HEK293 (cell line): ENCODE data around the gene AGTPBP1.
A peak's percentile ranks its signal among the peaks of the same experiment; 100 is the strongest.

ENCODE experiments used
- GLIS2 ChIP-seq: fragments of 450-650 bp; formaldehyde crosslinking; IDR thresholded peaks from 2 replicates; pipeline ENCODE4 v1.5.1; 2016; ENCODE audit warnings: missing biosample characterization, missing genetic modification characterization
- HOXA7 ChIP-seq: sonication (generic); formaldehyde crosslinking; IDR thresholded peaks from 2 replicates; pipeline ENCODE4 v1.8.1; 2022; ENCODE audit warnings: missing genetic modification reagents, borderline replicate concordance
- HOXD13 ChIP-seq: sonication (generic); formaldehyde crosslinking; IDR thresholded peaks from 2 replicates; pipeline ENCODE4 v1.8.0; 2022; ENCODE audit warnings: missing genetic modification reagents, borderline replicate concordance
- IKZF3 ChIP-seq: fragments of 450-650 bp; IDR thresholded peaks from 2 replicates; pipeline ENCODE4 v1.5.0; 2018; ENCODE audit warnings: missing biosample characterization, mild to moderate bottlenecking, missing genetic modification characterization, moderate library complexity
- KLF1 ChIP-seq: fragments of 450-650 bp; formaldehyde crosslinking; IDR thresholded peaks from 2 replicates; pipeline ENCODE4 v1.5.1; 2016; ENCODE audit warnings: missing biosample characterization, missing genetic modification characterization
- KLF8 ChIP-seq: fragments of 450-650 bp; formaldehyde crosslinking; IDR thresholded peaks from 2 replicates; pipeline ENCODE4 v1.5.1; 2016; ENCODE audit warnings: missing biosample characterization, missing genetic modification characterization
- OVOL3 ChIP-seq: fragments of 450-650 bp; formaldehyde crosslinking; IDR thresholded peaks from 2 replicates; pipeline ENCODE4 v1.5.1; 2016; ENCODE audit warnings: missing biosample characterization, missing genetic modification characterization
- ZNF146 ChIP-seq: fragments of 450-650 bp; formaldehyde crosslinking; IDR thresholded peaks from 2 replicates; pipeline ENCODE4 v1.5.1; 2016; ENCODE audit warnings: missing biosample characterization, missing genetic modification characterization
- ZNF561 ChIP-seq: fragments of 450-650 bp; IDR thresholded peaks from 2 replicates; pipeline ENCODE4 v1.5.1; 2018; ENCODE audit warnings: missing biosample characterization, missing genetic modification characterization, borderline replicate concordance
- ZNF571 ChIP-seq: fragments of 450-650 bp; formaldehyde crosslinking; IDR thresholded peaks from 2 replicates; pipeline ENCODE4 v1.5.0; 2017; ENCODE audit warnings: missing biosample characterization, missing genetic modification characterization
- ZNF843 ChIP-seq: fragments of 450-650 bp; formaldehyde crosslinking; IDR thresholded peaks from 2 replicates; pipeline ENCODE4 v1.5.1; 2016; ENCODE audit warnings: missing biosample characterization, missing genetic modification characterization
- ZXDB ChIP-seq: fragments of 450-650 bp; formaldehyde crosslinking; IDR thresholded peaks from 2 replicates; pipeline ENCODE4 v1.5.1; 2016; ENCODE audit warnings: missing biosample characterization, missing genetic modification characterization
- TF ChIP-seq, protein P1 (sequence below): fragments of 450-650 bp; formaldehyde crosslinking; IDR thresholded peaks from 2 replicates; pipeline ENCODE4 v1.5.1; 2017; ENCODE audit warnings: missing biosample characterization, missing genetic modification characterization
- TF ChIP-seq, protein P2 (sequence below): sonication (generic); formaldehyde crosslinking; IDR thresholded peaks from 2 replicates; pipeline ENCODE4 v1.8.1; 2022; ENCODE audit warnings: mild to moderate bottlenecking, moderate library complexity, missing genetic modification reagents
- TF ChIP-seq, protein P3 (sequence below): fragments of 450-650 bp; formaldehyde crosslinking; IDR thresholded peaks from 2 replicates; pipeline ENCODE4 v1.5.1; 2016; ENCODE audit warnings: missing biosample characterization, missing genetic modification characterization
- TF ChIP-seq, protein P4 (sequence below): fragments of 450-650 bp; formaldehyde crosslinking; IDR thresholded peaks from 2 replicates; pipeline ENCODE4 v1.5.1; 2017; ENCODE audit warnings: missing biosample characterization, missing genetic modification characterization
- TF ChIP-seq, protein P5 (sequence below): fragments of 450-650 bp; formaldehyde crosslinking; IDR thresholded peaks from 2 replicates; pipeline ENCODE4 v1.5.1; 2016; ENCODE audit warnings: missing biosample characterization, missing genetic modification characterization
- TF ChIP-seq, protein P6 (sequence below): fragments of 450-650 bp; formaldehyde crosslinking; IDR thresholded peaks from 2 replicates; pipeline ENCODE4 v1.5.1; 2017; ENCODE audit warnings: missing biosample characterization, missing genetic modification characterization
- TF ChIP-seq, protein P7 (sequence below): fragments of 450-650 bp; formaldehyde crosslinking; IDR thresholded peaks from 2 replicates; pipeline ENCODE4 v1.5.1; 2016; ENCODE audit warnings: missing biosample characterization, missing genetic modification characterization, borderline replicate concordance
- TF ChIP-seq, protein P8 (sequence below): fragments of 450-650 bp; formaldehyde crosslinking; IDR thresholded peaks from 2 replicates; pipeline ENCODE4 v1.5.1; 2016; ENCODE audit warnings: missing biosample characterization, missing genetic modification characterization

Gene AGTPBP1

DNA sequence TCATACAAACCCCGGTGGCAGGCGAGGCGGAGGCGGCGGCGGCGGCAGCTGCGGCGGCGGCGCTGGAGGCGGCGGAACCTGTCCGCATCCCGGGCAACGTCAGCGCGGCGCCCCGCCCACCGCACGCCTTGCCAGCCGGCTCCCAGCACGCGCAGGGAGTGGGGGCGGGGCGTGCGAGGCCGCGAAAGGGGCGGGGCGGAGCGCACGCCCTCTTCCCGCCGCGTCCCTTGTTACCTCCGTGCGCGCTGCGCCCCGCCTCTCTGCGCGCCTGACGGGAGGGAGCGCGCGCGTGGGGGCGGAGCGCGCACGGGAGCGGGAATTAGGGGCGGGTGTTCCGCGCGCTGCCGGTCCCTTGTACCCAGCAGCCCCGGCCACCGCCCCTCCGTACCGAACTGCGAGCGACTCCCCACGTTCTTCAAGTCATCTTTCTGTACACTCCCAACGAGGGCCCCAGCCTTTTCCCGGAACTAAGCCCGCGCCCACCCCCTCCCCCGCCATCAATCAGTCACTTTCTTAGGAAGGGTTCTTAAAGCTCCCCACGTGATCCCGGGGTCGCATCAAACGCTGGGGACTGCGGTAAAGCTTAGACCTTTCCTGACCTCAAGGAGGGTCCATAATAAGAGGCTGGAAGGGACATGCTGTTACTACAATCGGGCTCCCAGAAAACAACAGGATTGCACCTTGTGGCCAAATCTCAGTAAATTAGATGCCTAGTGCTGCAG, at the start of gene AGTPBP1 (continued):
- TF ChIP-seq, protein P1, sequence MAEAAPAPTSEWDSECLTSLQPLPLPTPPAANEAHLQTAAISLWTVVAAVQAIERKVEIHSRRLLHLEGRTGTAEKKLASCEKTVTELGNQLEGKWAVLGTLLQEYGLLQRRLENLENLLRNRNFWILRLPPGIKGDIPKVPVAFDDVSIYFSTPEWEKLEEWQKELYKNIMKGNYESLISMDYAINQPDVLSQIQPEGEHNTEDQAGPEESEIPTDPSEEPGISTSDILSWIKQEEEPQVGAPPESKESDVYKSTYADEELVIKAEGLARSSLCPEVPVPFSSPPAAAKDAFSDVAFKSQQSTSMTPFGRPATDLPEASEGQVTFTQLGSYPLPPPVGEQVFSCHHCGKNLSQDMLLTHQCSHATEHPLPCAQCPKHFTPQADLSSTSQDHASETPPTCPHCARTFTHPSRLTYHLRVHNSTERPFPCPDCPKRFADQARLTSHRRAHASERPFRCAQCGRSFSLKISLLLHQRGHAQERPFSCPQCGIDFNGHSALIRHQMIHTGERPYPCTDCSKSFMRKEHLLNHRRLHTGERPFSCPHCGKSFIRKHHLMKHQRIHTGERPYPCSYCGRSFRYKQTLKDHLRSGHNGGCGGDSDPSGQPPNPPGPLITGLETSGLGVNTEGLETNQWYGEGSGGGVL, result peak; percentile 51; the same call in 1 of the 2 replicates
- TF ChIP-seq, protein P2, sequence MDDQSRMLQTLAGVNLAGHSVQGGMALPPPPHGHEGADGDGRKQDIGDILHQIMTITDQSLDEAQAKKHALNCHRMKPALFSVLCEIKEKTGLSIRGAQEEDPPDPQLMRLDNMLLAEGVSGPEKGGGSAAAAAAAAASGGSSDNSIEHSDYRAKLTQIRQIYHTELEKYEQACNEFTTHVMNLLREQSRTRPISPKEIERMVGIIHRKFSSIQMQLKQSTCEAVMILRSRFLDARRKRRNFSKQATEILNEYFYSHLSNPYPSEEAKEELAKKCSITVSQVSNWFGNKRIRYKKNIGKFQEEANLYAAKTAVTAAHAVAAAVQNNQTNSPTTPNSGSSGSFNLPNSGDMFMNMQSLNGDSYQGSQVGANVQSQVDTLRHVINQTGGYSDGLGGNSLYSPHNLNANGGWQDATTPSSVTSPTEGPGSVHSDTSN (CRISPR knock-in tag), result peak; percentile 87
- TF ChIP-seq, protein P3, sequence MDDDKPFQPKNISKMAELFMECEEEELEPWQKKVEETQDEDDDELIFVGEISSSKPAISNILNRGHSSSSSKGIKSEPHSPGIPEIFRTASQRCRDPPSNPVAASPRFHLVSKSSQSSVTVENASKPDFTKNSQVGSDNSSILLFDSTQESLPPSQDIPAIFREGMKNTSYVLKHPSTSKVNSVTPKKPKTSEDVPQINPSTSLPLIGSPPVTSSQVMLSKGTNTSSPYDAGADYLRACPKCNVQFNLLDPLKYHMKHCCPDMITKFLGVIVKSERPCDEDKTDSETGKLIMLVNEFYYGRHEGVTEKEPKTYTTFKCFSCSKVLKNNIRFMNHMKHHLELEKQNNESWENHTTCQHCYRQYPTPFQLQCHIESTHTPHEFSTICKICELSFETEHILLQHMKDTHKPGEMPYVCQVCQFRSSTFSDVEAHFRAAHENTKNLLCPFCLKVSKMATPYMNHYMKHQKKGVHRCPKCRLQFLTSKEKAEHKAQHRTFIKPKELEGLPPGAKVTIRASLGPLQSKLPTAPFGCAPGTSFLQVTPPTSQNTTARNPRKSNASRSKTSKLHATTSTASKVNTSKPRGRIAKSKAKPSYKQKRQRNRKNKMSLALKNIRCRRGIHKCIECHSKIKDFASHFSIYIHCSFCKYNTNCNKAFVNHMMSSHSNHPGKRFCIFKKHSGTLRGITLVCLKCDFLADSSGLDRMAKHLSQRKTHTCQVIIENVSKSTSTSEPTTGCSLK (tag by site-specific recombination), result no peak
- TF ChIP-seq, protein P4, sequence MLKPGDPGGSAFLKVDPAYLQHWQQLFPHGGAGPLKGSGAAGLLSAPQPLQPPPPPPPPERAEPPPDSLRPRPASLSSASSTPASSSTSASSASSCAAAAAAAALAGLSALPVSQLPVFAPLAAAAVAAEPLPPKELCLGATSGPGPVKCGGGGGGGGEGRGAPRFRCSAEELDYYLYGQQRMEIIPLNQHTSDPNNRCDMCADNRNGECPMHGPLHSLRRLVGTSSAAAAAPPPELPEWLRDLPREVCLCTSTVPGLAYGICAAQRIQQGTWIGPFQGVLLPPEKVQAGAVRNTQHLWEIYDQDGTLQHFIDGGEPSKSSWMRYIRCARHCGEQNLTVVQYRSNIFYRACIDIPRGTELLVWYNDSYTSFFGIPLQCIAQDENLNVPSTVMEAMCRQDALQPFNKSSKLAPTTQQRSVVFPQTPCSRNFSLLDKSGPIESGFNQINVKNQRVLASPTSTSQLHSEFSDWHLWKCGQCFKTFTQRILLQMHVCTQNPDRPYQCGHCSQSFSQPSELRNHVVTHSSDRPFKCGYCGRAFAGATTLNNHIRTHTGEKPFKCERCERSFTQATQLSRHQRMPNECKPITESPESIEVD, result no peak
- TF ChIP-seq, protein P5, sequence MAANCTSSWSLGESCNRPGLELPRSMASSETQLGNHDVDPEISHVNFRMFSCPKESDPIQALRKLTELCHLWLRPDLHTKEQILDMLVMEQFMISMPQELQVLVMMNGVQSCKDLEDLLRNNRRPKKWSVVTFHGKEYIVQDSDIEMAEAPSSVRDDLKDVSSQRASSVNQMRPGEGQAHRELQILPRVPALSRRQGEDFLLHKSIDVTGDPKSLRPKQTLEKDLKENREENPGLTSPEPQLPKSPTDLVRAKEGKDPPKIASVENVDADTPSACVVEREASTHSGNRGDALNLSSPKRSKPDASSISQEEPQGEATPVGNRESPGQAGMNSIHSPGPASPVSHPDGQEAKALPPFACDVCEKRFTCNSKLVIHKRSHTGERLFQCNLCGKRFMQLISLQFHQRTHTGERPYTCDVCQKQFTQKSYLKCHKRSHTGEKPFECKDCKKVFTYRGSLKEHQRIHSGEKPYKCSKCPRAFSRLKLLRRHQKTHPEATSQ, result no peak
- TF ChIP-seq, protein P6, sequence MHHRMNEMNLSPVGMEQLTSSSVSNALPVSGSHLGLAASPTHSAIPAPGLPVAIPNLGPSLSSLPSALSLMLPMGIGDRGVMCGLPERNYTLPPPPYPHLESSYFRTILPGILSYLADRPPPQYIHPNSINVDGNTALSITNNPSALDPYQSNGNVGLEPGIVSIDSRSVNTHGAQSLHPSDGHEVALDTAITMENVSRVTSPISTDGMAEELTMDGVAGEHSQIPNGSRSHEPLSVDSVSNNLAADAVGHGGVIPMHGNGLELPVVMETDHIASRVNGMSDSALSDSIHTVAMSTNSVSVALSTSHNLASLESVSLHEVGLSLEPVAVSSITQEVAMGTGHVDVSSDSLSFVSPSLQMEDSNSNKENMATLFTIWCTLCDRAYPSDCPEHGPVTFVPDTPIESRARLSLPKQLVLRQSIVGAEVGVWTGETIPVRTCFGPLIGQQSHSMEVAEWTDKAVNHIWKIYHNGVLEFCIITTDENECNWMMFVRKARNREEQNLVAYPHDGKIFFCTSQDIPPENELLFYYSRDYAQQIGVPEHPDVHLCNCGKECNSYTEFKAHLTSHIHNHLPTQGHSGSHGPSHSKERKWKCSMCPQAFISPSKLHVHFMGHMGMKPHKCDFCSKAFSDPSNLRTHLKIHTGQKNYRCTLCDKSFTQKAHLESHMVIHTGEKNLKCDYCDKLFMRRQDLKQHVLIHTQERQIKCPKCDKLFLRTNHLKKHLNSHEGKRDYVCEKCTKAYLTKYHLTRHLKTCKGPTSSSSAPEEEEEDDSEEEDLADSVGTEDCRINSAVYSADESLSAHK (tag by site-specific recombination), result peak; percentile 42; the same call in 1 of the 2 replicates
- TF ChIP-seq ZXDB (tag by site-specific recombination) (peak; percentile 55), ZNF843 (tag by site-specific recombination) (no peak), ZNF571 (no peak), KLF8 (peak; percentile 88; the same call in 1 of the 2 replicates), HOXA7 (CRISPR knock-in tag) (no peak), HOXD13 (CRISPR knock-in tag) (no peak), OVOL3 (no peak), ZNF146 (tag by site-specific recombination) (no peak), KLF1 (tag by site-specific recombination) (peak; percentile 87), ZNF561 (peak; percentile 15; the same call in 1 of the 2 replicates), GLIS2 (tag by site-specific recombination) (peak; percentile 93), IKZF3 (tag by site-specific recombination) (peak; percentile 88)
- TF ChIP-seq, protein P7, sequence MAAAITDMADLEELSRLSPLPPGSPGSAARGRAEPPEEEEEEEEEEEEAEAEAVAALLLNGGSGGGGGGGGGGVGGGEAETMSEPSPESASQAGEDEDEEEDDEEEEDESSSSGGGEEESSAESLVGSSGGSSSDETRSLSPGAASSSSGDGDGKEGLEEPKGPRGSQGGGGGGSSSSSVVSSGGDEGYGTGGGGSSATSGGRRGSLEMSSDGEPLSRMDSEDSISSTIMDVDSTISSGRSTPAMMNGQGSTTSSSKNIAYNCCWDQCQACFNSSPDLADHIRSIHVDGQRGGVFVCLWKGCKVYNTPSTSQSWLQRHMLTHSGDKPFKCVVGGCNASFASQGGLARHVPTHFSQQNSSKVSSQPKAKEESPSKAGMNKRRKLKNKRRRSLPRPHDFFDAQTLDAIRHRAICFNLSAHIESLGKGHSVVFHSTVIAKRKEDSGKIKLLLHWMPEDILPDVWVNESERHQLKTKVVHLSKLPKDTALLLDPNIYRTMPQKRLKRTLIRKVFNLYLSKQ (tag by site-specific recombination), result no peak
- TF ChIP-seq, protein P8, sequence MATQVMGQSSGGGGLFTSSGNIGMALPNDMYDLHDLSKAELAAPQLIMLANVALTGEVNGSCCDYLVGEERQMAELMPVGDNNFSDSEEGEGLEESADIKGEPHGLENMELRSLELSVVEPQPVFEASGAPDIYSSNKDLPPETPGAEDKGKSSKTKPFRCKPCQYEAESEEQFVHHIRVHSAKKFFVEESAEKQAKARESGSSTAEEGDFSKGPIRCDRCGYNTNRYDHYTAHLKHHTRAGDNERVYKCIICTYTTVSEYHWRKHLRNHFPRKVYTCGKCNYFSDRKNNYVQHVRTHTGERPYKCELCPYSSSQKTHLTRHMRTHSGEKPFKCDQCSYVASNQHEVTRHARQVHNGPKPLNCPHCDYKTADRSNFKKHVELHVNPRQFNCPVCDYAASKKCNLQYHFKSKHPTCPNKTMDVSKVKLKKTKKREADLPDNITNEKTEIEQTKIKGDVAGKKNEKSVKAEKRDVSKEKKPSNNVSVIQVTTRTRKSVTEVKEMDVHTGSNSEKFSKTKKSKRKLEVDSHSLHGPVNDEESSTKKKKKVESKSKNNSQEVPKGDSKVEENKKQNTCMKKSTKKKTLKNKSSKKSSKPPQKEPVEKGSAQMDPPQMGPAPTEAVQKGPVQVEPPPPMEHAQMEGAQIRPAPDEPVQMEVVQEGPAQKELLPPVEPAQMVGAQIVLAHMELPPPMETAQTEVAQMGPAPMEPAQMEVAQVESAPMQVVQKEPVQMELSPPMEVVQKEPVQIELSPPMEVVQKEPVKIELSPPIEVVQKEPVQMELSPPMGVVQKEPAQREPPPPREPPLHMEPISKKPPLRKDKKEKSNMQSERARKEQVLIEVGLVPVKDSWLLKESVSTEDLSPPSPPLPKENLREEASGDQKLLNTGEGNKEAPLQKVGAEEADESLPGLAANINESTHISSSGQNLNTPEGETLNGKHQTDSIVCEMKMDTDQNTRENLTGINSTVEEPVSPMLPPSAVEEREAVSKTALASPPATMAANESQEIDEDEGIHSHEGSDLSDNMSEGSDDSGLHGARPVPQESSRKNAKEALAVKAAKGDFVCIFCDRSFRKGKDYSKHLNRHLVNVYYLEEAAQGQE (tag by site-specific recombination), result no peak
